AG10803 (cell line): ENCODE measurements around the gene KCTD2.

Experiments used
- DNase-seq: peaks from one replicate; pipeline ENCODE4 v3.0.0; 2010; ENCODE audit warnings: low read depth
- H3K4me3 ChIP-seq: 2 replicates; pipeline ENCODE4 v1.5.1; 2011; ENCODE audit warnings: mild to moderate bottlenecking, low read length, control low read depth
- TF ChIP-seq, protein P1 (sequence below): conservative IDR thresholded peaks from 2 replicates; pipeline ENCODE4 v1.5.1; 2011; ENCODE audit warnings: mild to moderate bottlenecking, low read length, control low read depth, inconsistent platforms

Gene KCTD2

DNA sequence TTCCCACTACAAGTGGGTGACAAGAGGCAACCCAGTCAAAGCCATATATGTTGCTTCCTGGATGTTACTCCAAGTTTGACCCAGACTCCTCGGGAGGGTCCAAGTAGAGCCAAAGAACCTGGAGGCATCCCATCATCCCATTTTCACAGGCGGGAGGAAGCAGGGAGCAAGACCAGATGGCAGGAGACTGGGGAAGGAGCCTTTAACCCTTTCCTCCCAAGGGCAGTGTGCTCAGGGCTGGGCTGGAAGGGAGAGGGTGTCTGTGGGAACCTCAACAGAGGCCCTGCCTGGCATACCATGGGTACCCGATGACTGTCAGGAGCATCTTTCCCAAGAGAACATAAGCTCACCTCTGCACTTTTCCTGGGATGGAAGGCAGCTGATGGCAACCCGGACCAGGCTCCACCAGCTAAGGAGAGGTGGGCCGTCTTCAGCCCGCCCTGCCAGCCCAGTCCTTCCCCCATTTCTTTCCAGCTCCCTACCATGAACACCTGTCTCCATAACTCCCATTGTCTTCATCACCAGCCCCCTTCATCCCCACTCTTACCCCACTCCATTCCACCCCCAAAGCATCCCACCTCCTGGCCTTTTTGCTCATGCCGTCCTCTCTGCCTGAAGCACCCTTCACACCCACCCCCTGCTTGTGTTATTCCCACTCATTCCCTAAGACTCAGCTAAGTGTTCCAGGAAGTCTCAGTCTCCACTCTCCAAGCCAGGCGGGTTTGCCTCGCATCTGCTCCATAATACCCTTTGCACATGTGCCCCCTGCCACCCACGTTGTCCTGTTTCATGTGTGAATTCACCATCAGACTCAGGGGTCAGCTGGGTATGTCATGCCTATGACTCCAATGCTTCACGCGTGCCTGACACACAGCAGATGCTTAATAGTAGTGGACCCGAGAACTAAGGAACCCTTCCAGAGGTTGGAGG, 34.9 kb downstream of the KCTD2 start:
- TF ChIP-seq, protein P1, sequence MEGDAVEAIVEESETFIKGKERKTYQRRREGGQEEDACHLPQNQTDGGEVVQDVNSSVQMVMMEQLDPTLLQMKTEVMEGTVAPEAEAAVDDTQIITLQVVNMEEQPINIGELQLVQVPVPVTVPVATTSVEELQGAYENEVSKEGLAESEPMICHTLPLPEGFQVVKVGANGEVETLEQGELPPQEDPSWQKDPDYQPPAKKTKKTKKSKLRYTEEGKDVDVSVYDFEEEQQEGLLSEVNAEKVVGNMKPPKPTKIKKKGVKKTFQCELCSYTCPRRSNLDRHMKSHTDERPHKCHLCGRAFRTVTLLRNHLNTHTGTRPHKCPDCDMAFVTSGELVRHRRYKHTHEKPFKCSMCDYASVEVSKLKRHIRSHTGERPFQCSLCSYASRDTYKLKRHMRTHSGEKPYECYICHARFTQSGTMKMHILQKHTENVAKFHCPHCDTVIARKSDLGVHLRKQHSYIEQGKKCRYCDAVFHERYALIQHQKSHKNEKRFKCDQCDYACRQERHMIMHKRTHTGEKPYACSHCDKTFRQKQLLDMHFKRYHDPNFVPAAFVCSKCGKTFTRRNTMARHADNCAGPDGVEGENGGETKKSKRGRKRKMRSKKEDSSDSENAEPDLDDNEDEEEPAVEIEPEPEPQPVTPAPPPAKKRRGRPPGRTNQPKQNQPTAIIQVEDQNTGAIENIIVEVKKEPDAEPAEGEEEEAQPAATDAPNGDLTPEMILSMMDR, result no peak
- no peak for DNase-seq

DNA sequence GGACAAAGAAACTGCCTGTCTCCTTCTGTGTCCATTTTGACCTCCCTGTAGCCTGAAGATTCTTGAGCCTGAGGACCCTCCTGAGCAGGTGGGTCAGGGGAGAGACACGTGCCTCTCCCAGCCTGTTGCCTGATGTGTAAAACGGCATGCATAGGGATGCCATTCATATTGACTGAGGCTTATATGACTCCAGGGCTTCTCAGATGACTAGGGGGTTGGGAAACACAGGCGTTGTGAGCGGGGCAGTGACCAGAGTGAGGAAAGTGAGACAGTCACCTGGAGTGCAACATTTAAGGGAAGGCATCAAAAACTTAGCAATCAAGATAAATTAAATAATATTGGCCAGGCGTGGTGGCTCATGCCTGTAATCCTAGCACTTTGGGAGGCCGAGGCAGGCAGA, 35.7 kb downstream of the KCTD2 start:
- TF ChIP-seq, protein P1, result no peak
- no peak for DNase-seq
- no peak overlapping the region for H3K4me3 ChIP-seq

More for the DNA sequence above, 34.9 kb downstream of the KCTD2 start:
- no peak overlapping the region for H3K4me3 ChIP-seq

DNA sequence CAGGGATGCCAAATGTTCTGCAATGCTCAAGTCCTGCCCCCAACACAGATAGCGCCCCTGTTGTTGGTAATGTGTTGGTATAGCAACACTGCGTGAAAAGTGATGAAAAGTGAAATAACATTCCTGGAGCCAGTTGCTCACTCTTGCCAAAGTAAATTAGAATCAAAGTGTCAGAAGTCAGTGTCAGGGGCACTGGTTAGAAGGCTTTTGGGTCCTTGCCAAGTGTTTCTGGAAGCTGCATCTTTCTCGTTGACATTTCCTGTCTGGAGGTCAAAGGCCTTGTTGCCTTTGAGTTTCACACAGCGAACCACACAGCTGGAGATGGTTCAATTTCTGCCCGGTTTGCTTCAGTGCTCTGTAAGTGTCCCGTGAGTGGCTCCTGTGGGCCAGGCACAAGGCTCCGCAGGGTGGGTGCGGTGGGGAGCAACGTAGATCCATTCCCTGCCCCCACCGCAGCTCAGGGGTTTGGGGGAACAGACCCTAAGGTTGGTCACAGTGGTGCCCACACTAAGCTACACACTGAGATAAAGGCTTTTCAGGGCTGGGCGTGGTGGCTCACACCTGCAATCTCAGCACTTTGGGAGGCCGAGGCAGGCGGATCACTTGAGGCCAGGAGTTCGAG, 37.1 kb downstream of the KCTD2 start:
- H3K4me3 ChIP-seq, result no peak overlapping the region
- DNase-seq, result no peak
- TF ChIP-seq, protein P1, result no peak

DNA sequence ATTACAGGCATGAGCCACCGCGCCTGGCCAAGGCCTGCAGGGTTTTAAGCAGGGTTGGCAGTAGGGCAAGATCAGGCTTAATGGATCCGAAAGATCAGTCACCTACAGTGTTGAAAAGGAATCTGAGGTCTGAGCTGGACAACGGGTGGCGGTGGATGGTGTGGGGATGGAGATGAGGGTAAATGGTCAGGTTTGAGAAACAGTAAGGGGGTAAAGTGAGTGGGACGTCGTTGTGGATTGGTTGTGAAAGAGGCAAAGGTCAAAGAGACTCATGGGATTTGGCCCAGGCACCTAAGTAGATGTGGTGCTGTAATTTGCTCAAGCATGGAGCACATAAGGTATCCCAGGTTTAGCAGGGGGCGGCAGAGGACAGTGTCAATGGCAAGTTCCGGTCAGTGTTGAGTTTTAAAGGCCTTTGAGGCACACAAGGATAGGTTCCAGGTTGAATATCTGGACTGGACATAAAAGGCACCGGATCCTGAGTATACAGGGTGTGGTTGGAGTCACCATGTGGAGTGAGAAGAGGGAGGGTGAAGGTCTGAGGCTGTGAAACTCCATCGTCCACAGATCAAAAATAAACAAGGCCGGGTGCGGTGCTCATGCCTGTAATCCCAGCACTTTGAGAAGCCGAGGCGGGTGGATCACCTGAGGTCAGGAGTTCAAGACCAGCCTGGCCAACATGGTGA, 39.6 kb downstream of the KCTD2 start:
- TF ChIP-seq, protein P1, result no peak
- no peak overlapping the region for H3K4me3 ChIP-seq

DNA sequence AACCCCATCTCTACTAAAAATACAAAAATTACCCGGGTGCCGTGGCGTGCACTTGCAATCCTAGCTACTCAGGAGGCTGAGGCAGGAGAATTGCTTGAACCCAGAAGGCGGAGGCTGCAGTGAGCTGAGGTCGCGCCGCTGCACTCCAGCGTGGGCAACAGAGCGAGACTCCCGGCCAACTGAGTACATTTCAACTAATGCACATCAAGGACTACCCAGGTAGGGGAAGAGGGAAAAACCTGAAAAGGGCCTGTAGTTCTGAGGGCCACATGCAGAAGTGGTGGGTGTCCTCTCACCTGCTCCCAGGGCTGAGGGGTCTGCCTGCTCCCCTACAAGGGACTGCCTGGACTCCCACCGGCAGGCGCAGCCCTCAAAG, 40.1 kb downstream of the KCTD2 start:
- TF ChIP-seq, protein P1, result no peak
- no peak for DNase-seq
- peak overlapping the region; percentile 72 for H3K4me3 ChIP-seq

More for the DNA sequence above, 39.6 kb downstream of the KCTD2 start:
- no peak for DNase-seq

DNA sequence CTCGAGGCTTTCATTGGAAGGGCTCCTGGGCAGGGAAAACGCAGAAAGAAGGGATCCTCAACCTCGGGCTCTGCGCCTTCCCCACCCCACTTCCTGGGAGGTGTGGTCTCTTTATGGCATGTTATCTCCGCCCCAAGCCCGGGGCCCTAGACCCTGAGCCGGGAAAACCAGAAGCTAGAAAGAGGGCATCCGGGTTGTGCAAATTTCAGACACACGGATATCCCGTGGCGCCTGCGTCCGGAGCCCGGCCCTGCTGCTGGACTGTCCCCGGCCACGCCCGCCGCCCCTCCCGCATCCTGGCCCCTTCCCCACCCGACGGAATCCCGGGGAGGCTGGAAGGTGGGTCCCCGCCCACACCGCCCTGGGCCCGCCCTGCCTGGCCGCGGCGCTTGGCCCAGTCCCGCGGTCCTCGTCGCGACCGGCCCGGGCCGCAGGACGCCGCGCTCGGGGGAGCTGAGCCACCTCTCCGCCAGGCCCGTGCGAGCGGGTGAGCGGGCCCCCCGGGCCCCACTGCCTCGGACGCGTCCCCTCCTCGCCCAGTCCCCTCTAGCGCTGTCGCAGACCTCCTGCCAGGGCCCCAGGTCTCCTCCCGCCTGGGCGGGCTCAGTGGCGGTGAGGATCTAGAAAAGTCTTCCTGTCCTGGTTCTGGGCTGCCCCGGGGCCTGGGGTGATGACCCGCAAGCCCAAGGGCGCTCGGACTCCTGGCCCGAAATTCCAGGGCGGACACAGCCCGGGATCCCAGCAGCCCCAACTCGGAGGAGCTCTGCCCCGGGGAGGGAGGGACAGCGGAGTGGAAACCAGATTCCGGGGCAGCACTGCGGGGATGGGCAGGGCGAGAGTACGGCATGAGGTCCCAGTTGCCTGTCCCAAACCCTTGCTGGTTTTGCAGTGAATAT, 40.8 kb downstream of the KCTD2 start, which contains the start of gene SLC16A5:
TSS of gene SLC16A5 (plus strand) at position 397 of the 896 bp plus-strand sequence. CDS start 5,683 bp downstream, outside the sequence.
- DNase-seq, result peak; percentile 87
- TF ChIP-seq, protein P1, result no peak
- H3K4me3 ChIP-seq, result peak within 1 kb of the TSS; percentile 72
